Gastroesophageal sphincter (tissue), 3 donors: ENCODE data around the gene ACOT6.

Source experiments
- CTCF ChIP-seq, 4 experiments: fragments of 200-600 bp in 2 of 4; fragments of 450-650 bp in 2 of 4; sonication (generic) in 1 of 4; IDR thresholded peaks; one replicate each; pipeline ENCODE4 v1.5.1; 2017 to 2019; ENCODE audit warnings: antibody characterized with exemption in 4 of 4, mild to moderate bottlenecking in 2 of 4, moderate library complexity in 2 of 4
- EP300 ChIP-seq: sonication (generic); formaldehyde crosslinking; IDR thresholded peaks from one replicate; pipeline ENCODE4 v1.6.1; 2017; ENCODE audit warnings: antibody characterized with exemption, mild to moderate bottlenecking
- POLR2A ChIP-seq, 2 donors: fragments of 450-650 bp; IDR thresholded peaks; one replicate each; pipeline ENCODE4 v1.6.1; 2017; ENCODE audit warnings: antibody characterized with exemption in 2 of 2, mild to moderate bottlenecking in 2 of 2, moderate library complexity in 1 of 2
- POLR2AphosphoS5 ChIP-seq: sonication (generic); formaldehyde crosslinking; IDR thresholded peaks from one replicate; pipeline ENCODE4 v1.6.1; 2017; ENCODE audit warnings: antibody characterized with exemption

DNA sequence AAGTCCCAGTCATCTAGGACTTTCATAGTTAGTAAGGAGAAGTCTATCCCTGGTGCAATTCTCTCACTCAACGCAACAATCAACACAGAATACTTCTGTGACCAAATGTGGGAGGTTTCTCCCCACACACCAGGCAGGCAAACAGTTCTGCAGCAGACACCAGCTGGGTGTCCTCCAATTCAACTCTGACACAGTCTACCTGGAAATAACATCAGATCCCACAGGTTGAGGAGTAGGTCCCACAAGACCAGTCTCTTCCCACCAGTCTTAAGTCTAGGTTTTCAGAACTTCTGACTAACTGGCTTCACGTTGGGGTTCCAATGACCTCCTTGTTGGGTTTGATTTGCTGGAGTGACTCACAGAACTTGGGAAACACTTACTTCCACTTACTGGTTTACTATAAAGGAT lies 14.8 kb downstream of the ACOT6 start:
- TF ChIP-seq CTCF (IDR thresholded peaks at IDR 0.05) (no peak), POLR2A (IDR thresholded peaks at IDR 0.05) (no peak), POLR2AphosphoS5 (no peak), EP300 (no peak)
